Transverse colon (tissue), 4 donors: Measurements from ENCODE around the gene NOB1. TPM values are rescaled to one million over a fixed set of nuclear protein-coding genes. Genes with fewer than 3 reads are reported as not detected.

Source experiments
- DNase-seq: peaks from one replicate; pipeline ENCODE4 v3.0.0-alpha.2; 2019
- H3K27ac ChIP-seq, 4 donors: fragments of 200-600 bp; sonication (generic); 2 replicates each; pipeline ENCODE4 v1.5.1; 2016 to 2018; ENCODE audit warnings: inconsistent platforms in 4 of 4
- H3K27me3 ChIP-seq: fragments of 200-600 bp; sonication (generic); 2 replicates; pipeline ENCODE4 v1.5.1; 2017; ENCODE audit warnings: inconsistent platforms
- H3K36me3 ChIP-seq, 4 donors: fragments of 200-600 bp; sonication (generic); 2 replicates each; pipeline ENCODE4 v1.5.1; 2017 to 2019; ENCODE audit warnings: inconsistent platforms in 4 of 4
- H3K4me1 ChIP-seq, 4 donors: fragments of 200-600 bp; sonication (generic); 2 replicates each; pipeline ENCODE4 v1.5.1; 2017 to 2020; ENCODE audit warnings: inconsistent platforms in 4 of 4
- H3K4me3 ChIP-seq, 4 donors: fragments of 200-600 bp; sonication (generic); 1 replicate in 1 of 4; 2 replicates in 3 of 4; pipeline versions ENCODE4 v1.5.1 to v1.6.1; 2017 to 2019; ENCODE audit warnings: inconsistent platforms in 4 of 4
- H3K9me3 ChIP-seq, 2 donors: fragments of 200-600 bp; sonication (generic); 2 replicates each; pipeline ENCODE4 v1.5.1; 2017 to 2019; ENCODE audit warnings: inconsistent platforms in 2 of 2
- EP300 ChIP-seq: sonication (generic); formaldehyde crosslinking; IDR thresholded peaks from one replicate; pipeline ENCODE4 v1.6.1; 2017; ENCODE audit warnings: antibody characterized with exemption, low read depth
- POLR2A ChIP-seq: fragments of 450-650 bp; IDR thresholded peaks from one replicate; pipeline ENCODE4 v1.6.1; 2016; ENCODE audit warnings: antibody characterized with exemption, mild to moderate bottlenecking, moderate library complexity
- POLR2AphosphoS5 ChIP-seq, 3 donors: sonication (generic); formaldehyde crosslinking; IDR thresholded peaks; one replicate each; pipeline ENCODE4 v1.6.1; 2016; ENCODE audit warnings: antibody characterized with exemption in 3 of 3
- WGBS, 2 donors: methylation state at CpG; one replicate each; pipeline ENCODE4 v1.1.5; 2018; ENCODE audit warnings: low coverage in 1 of 2; 5-methylcytosine and 5-hydroxymethylcytosine counted together
- in situ Hi-C, 4 donors: fragments of 200-750 bp; cut with MboI; loops; one replicate each; pipeline versions ENCODE4 v1.15.0 to v1.15.1; 2017; ENCODE audit warnings: low sequenced_read_pairs in 3 of 4, low pct_ligation_motif_present in 1 of 4, low pct_unique_long_range_greater_than_20kb in 1 of 4
- intact Hi-C: fragments of 100-400 bp; cut with DNase I; formaldehyde crosslinking; loops from one replicate; pipeline ENCODE4 v1.15.1; 2023; ENCODE audit warnings: low total_unique reads
- total RNA-seq, 4 donors: library from RNA; depleted of rRNA; stranded (reverse); fragments of >200 nt; gene quantifications; one replicate each; pipeline ENCODE4 v1.1.0, GENCODE V29; 2016
- TF ChIP-seq, protein P1 (sequence below), 5 experiments: fragments of 200-600 bp in 3 of 5; fragments of 450-650 bp in 2 of 5; sonication (generic) in 3 of 5; IDR thresholded peaks; 1 replicate in 2 of 5; 2 replicates in 3 of 5; pipeline ENCODE4 v1.5.1; 2016 to 2017; ENCODE audit warnings: antibody characterized with exemption in 5 of 5, inconsistent platforms in 3 of 5, mild to moderate bottlenecking in 2 of 5, moderate library complexity in 1 of 5

Gene NOB1
- total RNA-seq, 4 donors from 2014 or later: 21.2 to 60.2 (median 34.0) TPM

DNA sequence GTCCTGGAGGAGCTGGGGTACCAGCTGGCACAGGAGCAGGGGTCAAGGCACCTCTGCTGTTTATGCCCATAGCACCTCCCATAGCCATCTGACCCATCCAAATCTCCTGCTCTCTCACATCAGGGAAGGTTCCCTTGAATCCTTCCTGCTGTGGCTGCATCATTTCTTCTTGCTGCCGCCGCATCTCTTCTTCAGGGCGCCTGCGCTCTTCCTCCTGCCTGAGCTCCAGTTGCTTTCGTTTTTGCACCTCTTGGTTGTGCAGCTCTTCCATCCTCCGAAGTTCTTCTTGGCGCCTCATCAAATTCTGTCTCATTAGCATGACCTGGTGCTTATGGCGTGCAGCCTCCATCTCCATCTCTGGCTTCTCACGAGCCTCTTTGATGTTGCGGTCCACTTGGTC is 2.0 kb upstream of the NOB1 start:
- in situ Hi-C loops: loop anchor here in 2 of 4 donors (10.0 kb wide), 2 partner anchors 52 to 362 kb away; no protein-coding TSS in a partner anchor
- no peaks in the 10 kb centered on the region for H3K27me3 ChIP-seq
- no peaks in the 10 kb centered on the region for H3K9me3 ChIP-seq
- no peak overlapping the region for H3K4me3 ChIP-seq
- no peak overlapping the region for H3K27ac ChIP-seq
- intact Hi-C loops: no loop called here
- H3K36me3 ChIP-seq: no peaks in the 10 kb centered on the region
- 86 to 92% methylated on average over 6 to 10 of the region's 10 CpGs for WGBS, 2 donors
- peaks cover 0 to 22% (median 17%) of the 10 kb centered on the region in 4 donors for H3K4me1 ChIP-seq
- DNase-seq: no peak
- no peak for TF ChIP-seq EP300
- TF ChIP-seq POLR2A: no peak
- no peak for TF ChIP-seq POLR2AphosphoS5 (IDR thresholded peaks at IDR 0.05)
- TF ChIP-seq, protein P1, sequence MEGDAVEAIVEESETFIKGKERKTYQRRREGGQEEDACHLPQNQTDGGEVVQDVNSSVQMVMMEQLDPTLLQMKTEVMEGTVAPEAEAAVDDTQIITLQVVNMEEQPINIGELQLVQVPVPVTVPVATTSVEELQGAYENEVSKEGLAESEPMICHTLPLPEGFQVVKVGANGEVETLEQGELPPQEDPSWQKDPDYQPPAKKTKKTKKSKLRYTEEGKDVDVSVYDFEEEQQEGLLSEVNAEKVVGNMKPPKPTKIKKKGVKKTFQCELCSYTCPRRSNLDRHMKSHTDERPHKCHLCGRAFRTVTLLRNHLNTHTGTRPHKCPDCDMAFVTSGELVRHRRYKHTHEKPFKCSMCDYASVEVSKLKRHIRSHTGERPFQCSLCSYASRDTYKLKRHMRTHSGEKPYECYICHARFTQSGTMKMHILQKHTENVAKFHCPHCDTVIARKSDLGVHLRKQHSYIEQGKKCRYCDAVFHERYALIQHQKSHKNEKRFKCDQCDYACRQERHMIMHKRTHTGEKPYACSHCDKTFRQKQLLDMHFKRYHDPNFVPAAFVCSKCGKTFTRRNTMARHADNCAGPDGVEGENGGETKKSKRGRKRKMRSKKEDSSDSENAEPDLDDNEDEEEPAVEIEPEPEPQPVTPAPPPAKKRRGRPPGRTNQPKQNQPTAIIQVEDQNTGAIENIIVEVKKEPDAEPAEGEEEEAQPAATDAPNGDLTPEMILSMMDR (IDR thresholded peaks at IDR 0.05): no peak

DNA sequence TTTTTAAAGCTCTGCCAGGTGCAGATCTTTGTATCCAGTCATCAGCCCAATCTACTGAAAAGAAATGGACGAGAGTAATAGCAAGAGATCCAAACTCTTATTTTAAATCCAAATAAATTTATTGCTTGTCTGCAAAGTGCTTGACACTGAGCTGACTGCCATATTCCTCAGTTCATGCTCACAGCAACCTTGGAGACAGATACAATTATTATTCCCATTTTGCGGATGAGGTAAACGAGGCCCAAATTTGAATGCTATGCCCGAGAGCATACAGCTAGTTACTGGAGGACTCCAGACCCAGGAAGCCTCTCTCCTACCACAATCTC is 620 bp downstream of the NOB1 start:
- Histone ChIP-seq H3K27ac (peak overlapping the region; percentile 60 to 83 (median 80)), H3K36me3 (peaks cover 0 to 20% (median 7%) of the 10 kb centered on the region in 4 donors), H3K4me3 (peak overlapping the region; percentile 49 to 74 (median 60)), H3K9me3 (no peaks in the 10 kb centered on the region), H3K27me3 (no peaks in the 10 kb centered on the region), H3K4me1 (peaks cover 0 to 20% (median 15%) of the 10 kb centered on the region in 4 donors)
- no peak for TF ChIP-seq EP300
- TF ChIP-seq POLR2AphosphoS5 (IDR thresholded peaks at IDR 0.05): no peak
- TF ChIP-seq POLR2A: no peak
- TF ChIP-seq, protein P1 (IDR thresholded peaks at IDR 0.05): no peak
- in situ Hi-C loops: loop anchor here in 2 of 4 donors (10.0 kb wide), 2 partner anchors 49 to 359 kb away; no protein-coding TSS in a partner anchor
- intact Hi-C loops: no loop called here
- no peak for DNase-seq
- WGBS, 2 donors: 7 to 14% methylated on average over 1 to 4 of the region's 4 CpGs

DNA sequence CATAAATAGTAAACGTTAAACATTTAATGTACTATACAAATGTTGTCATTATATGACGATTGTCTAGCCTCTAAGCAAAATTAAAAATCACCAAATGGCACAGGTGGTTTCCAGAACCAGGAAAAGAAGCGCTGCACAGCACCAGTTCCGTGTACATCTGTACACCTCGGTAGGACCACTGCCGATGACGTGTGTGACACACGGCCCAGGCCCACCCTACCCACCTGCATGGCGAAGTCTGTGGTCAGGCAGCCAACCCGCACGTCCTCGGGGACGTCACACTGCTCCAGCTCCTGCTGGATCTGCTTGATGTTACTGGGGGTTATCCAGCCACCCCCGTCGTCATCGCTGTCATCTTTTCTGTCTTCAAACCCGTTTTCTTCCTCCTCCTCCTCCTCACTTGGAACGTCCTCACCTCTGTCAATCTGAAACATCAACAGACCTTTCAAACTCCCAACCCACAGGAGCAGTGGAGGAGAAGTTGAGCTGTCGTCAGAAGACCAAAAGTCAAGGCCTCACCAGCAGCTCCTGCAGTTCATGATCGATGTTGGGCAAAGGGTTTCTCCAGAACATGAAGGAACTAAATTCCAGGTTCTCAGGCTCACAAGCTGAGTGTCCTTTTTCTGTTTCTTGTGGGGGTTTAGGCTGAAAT is 5.9 kb downstream of the NOB1 start:
- no peaks in the 10 kb centered on the region for H3K27me3 ChIP-seq
- intact Hi-C loops: no loop called here
- H3K4me1 ChIP-seq: peaks cover 0 to 14% (median 11%) of the 10 kb centered on the region in 4 donors
- DNase-seq: no peak
- in situ Hi-C loops: no loop called here
- H3K27ac ChIP-seq: no peak overlapping the region
- H3K36me3 ChIP-seq: peaks cover 0 to 58% (median 23%) of the 10 kb centered on the region in 4 donors
- TF ChIP-seq POLR2AphosphoS5 (IDR thresholded peaks at IDR 0.05) (no peak), EP300 (no peak), POLR2A (no peak)
- TF ChIP-seq, protein P1 (IDR thresholded peaks at IDR 0.05): no peak
- no peak overlapping the region for H3K4me3 ChIP-seq
- 80 to 87% methylated on average over 14 to 20 of the region's 20 CpGs for WGBS, 2 donors
- H3K9me3 ChIP-seq: no peaks in the 10 kb centered on the region

DNA sequence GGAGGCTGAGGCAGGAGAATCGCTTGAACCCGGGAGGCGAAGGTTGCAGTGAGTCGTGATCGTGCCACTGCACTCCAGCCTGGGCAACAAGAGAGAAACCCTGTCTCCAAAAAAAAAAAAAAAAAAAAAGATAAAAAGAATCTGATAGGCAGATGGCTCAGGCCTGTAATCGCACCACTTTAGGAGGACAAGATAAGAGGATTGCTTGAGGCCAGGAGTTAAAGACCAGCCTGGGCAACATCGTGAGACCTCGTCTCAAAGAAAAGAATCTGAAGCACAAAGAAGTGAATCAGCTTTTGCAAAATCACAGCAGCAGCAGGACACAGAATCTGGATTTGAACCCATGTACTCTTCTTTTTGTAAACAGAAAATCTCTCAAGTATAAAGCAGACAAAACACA is 7.6 kb downstream of the NOB1 start:
- DNase-seq: no peak
- intact Hi-C loops (no loop called here), in situ Hi-C loops (no loop called here)
- Histone ChIP-seq H3K4me3 (no peak overlapping the region), H3K9me3 (no peaks in the 10 kb centered on the region), H3K36me3 (peaks cover 0 to 69% (median 23%) of the 10 kb centered on the region in 4 donors), H3K27ac (no peak overlapping the region), H3K4me1 (peaks cover 0 to 4% (median 2%) of the 10 kb centered on the region in 4 donors), H3K27me3 (no peaks in the 10 kb centered on the region)
- WGBS, 2 donors: 85 to 94% methylated on average over 7 to 8 of the region's 8 CpGs
- TF ChIP-seq POLR2AphosphoS5 (IDR thresholded peaks at IDR 0.05) (no peak), EP300 (no peak), POLR2A (no peak)
- TF ChIP-seq, protein P1 (IDR thresholded peaks at IDR 0.05): no peak
